Vagina (tissue), 2 donors: ENCODE measurements around the gene GALNT4. TPM values are rescaled to one million over a fixed set of nuclear protein-coding genes. Genes with fewer than 3 reads are reported as not detected.
A peak's percentile ranks its signal among the peaks of the same experiment; 100 is the strongest.

Experiments used
- DNase-seq, 2 donors: peaks; one replicate each; pipeline ENCODE4 v3.0.0-alpha.2; 2017; ENCODE audit errors: extremely low spot score in 2 of 2
- H3K27ac ChIP-seq: fragments of 200-600 bp; sonication (generic); one replicate; pipeline ENCODE4 v1.5.1; 2019
- H3K27me3 ChIP-seq: fragments of 200-600 bp; sonication (generic); one replicate; pipeline ENCODE4 v1.5.1; 2019
- H3K36me3 ChIP-seq, 2 donors: fragments of 200-600 bp; sonication (generic); one replicate each; pipeline ENCODE4 v1.5.1; 2017 to 2019
- H3K4me1 ChIP-seq: fragments of 200-600 bp; sonication (generic); one replicate; pipeline ENCODE4 v1.5.1; 2019
- H3K4me3 ChIP-seq, 2 donors: fragments of 200-600 bp; sonication (generic); 1 replicate in 1 of 2; 2 replicates in 1 of 2; pipeline ENCODE4 v1.5.1; 2016 to 2019
- H3K9me3 ChIP-seq: fragments of 200-600 bp; sonication (generic); one replicate; pipeline ENCODE4 v1.5.1; 2019
- POLR2A ChIP-seq, 2 donors: fragments of 450-650 bp; IDR thresholded peaks; one replicate each; pipeline ENCODE4 v1.6.1; 2017; ENCODE audit warnings: antibody characterized with exemption in 2 of 2, mild to moderate bottlenecking in 2 of 2, moderate library complexity in 2 of 2
- POLR2AphosphoS5 ChIP-seq, 2 donors: sonication (generic); formaldehyde crosslinking; IDR thresholded peaks; one replicate each; pipeline ENCODE4 v1.9.0; 2017; ENCODE audit warnings: antibody characterized with exemption in 2 of 2, mild to moderate bottlenecking in 2 of 2, low read depth in 1 of 2; ENCODE audit not compliant: insufficient read depth in 1 of 2
- intact Hi-C: fragments of 100-400 bp; cut with DNase I; formaldehyde crosslinking; loops from one replicate; pipeline ENCODE4 v1.15.1; 2023
- total RNA-seq: library from RNA; depleted of rRNA; stranded (reverse); fragments of >200 nt; gene quantifications from one replicate; pipeline ENCODE4 v1.2.3, GENCODE V29; 2016
- TF ChIP-seq, protein P1 (sequence below), 3 experiments: fragments of 450-650 bp in 2 of 3; fragments of 200-600 bp in 1 of 3; sonication (generic) in 1 of 3; IDR thresholded peaks; one replicate each; pipeline ENCODE4 v1.5.1; 2017 to 2019; ENCODE audit warnings: antibody characterized with exemption in 3 of 3, mild to moderate bottlenecking in 2 of 3, moderate library complexity in 2 of 3

The GALNT4 gene
- total RNA-seq, 1 donor from 2014 or later = 0.49 TPM

GRCh38 chr12:89544022-89544421 lies 19.4 kb upstream of the GALNT4 start:
- intact Hi-C loops = loop anchor here (10.0 kb wide), 1 partner anchor 1411 kb away; the partner anchor contains the start of gene CCER1

GRCh38 chr12:89542912-89543592 lies 18.5 kb upstream of the GALNT4 start:
- Histone ChIP-seq H3K27ac (no peak overlapping the region), H3K9me3 (no peaks in the 10 kb centered on the region), H3K27me3 (no peaks in the 10 kb centered on the region), H3K4me3 (no peak overlapping the region), H3K36me3 (no peaks in the 10 kb centered on the region), H3K4me1 (peaks cover 20% of the 10 kb centered on the region)
- TF ChIP-seq, protein P1, sequence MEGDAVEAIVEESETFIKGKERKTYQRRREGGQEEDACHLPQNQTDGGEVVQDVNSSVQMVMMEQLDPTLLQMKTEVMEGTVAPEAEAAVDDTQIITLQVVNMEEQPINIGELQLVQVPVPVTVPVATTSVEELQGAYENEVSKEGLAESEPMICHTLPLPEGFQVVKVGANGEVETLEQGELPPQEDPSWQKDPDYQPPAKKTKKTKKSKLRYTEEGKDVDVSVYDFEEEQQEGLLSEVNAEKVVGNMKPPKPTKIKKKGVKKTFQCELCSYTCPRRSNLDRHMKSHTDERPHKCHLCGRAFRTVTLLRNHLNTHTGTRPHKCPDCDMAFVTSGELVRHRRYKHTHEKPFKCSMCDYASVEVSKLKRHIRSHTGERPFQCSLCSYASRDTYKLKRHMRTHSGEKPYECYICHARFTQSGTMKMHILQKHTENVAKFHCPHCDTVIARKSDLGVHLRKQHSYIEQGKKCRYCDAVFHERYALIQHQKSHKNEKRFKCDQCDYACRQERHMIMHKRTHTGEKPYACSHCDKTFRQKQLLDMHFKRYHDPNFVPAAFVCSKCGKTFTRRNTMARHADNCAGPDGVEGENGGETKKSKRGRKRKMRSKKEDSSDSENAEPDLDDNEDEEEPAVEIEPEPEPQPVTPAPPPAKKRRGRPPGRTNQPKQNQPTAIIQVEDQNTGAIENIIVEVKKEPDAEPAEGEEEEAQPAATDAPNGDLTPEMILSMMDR (IDR thresholded peaks at IDR 0.05) = peak; percentile 57 to 79 (median 67)
- TF ChIP-seq POLR2A (IDR thresholded peaks at IDR 0.05) = no peak
- no peak for TF ChIP-seq POLR2AphosphoS5 (IDR thresholded peaks at IDR 0.05; ENCODE audit: insufficient read depth in 1 of 2, low read depth in 1 of 2)
- intact Hi-C loops = loop anchor here (10.0 kb wide), 1 partner anchor 1412 kb away; the partner anchor contains the start of gene CCER1
- DNase-seq = no peak

More at GRCh38 chr12:89544022-89544421, 19.4 kb upstream of the GALNT4 start:
- no peak overlapping the region for H3K27ac ChIP-seq
- no peaks in the 10 kb centered on the region for H3K27me3 ChIP-seq
- H3K36me3 ChIP-seq = no peaks in the 10 kb centered on the region
- H3K4me1 ChIP-seq = peaks cover 20% of the 10 kb centered on the region
- DNase-seq = no peak
- no peaks in the 10 kb centered on the region for H3K9me3 ChIP-seq
- no peak overlapping the region for H3K4me3 ChIP-seq
- TF ChIP-seq, protein P1 (IDR thresholded peaks at IDR 0.05) = no peak
- TF ChIP-seq POLR2AphosphoS5 (IDR thresholded peaks at IDR 0.05; ENCODE audit: insufficient read depth in 1 of 2, low read depth in 1 of 2) = no peak
- no peak for TF ChIP-seq POLR2A (IDR thresholded peaks at IDR 0.05)

GRCh38 chr12:89542236-89542635 lies 17.6 kb upstream of the GALNT4 start:
- Histone ChIP-seq H3K27me3 (no peaks in the 10 kb centered on the region), H3K4me1 (peaks cover 20% of the 10 kb centered on the region), H3K9me3 (no peaks in the 10 kb centered on the region), H3K36me3 (no peaks in the 10 kb centered on the region), H3K4me3 (no peak overlapping the region), H3K27ac (no peak overlapping the region)
- TF ChIP-seq, protein P1 (IDR thresholded peaks at IDR 0.05) = no peak
- TF ChIP-seq POLR2A (IDR thresholded peaks at IDR 0.05) (no peak), POLR2AphosphoS5 (IDR thresholded peaks at IDR 0.05; ENCODE audit: insufficient read depth in 1 of 2, low read depth in 1 of 2) (no peak)
- no peak for DNase-seq
- intact Hi-C loops = loop anchor here (10.0 kb wide), 1 partner anchor 1413 kb away; the partner anchor contains the start of gene CCER1

- DNase-seq = no peak
- no peaks in the 10 kb centered on the region for H3K9me3 ChIP-seq
- peaks cover 20% of the 10 kb centered on the region for H3K4me1 ChIP-seq
- H3K27me3 ChIP-seq = no peaks in the 10 kb centered on the region
- H3K27ac ChIP-seq = no peak overlapping the region
- no peaks in the 10 kb centered on the region for H3K36me3 ChIP-seq
- intact Hi-C loops = loop anchor here (10.0 kb wide), 1 partner anchor 1414 kb away; the partner anchor contains the start of gene CCER1
- TF ChIP-seq POLR2A (IDR thresholded peaks at IDR 0.05) = no peak
- TF ChIP-seq POLR2AphosphoS5 (IDR thresholded peaks at IDR 0.05; ENCODE audit: insufficient read depth in 1 of 2, low read depth in 1 of 2) = no peak
- TF ChIP-seq, protein P1 (IDR thresholded peaks at IDR 0.05) = no peak
- H3K4me3 ChIP-seq = no peak overlapping the region
Observed at GRCh38 chr12:89540586-89540985, 16.0 kb upstream of the GALNT4 start.
